GF-D8 (cell line): Measurements from ENCODE around the gene ARNT2.

Experiments used
- DNase-seq: peaks from one replicate; lab custom pipeline; 2025; lab: John Stamatoyannopoulos, UW

Gene ARNT2

DNA sequence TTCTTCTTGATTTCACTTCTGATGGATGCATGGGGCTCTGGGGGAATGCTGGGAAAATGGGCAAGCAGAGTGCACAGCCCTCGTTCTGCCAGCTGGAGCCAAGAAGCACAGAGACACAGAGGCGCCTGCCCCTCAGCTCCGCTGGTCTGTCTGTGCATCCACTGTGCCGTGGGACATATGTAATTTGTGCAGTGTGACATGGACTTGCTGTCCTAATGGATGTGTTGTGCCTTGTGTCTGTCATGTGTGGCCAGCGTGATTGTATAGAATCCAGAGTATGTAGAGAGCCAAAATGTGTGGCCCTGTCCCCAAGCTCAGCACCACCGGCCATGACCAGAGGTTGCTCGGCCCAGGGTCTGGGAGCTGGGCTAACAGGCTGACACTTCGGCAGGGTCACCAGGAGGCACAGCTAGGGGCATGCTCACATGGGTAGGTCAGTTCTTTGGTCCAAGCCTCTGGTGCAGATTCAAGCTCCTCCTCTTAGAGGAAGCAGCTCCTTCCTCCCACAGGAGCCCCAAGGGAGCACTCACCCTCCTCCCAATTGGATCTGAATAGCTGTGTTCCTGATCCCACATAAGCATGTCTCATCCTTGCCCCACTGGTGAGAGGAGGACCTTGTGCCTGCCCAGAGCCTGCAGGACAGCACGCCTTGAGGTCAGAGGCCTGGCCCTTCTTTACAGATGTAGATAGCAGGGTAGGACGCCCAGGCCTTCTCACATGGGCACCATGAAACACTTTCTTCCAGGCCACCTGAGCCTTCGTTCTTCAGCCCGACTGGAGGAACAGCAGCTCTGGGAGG, 190.1 kb downstream of the ARNT2 start:
- DNase-seq: no peak

DNA sequence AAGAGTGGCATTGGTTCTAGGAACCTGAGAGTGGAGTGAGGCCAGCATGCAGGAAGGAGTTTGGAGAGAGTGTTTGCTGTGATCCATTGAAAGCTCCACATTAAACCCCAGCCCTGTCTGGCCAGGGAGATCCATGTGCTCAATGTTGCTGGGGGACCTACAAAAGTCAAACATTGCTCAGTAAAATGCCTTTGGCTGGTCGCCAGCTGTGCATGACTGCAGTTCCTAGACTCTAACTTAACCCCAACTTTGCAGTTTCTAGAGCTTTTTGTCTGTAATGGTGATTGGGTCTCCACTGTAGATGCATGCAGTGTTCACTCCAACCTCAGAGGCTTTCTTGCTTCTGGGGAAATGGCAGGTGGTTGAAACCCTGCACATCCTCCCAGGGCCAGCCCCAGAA, 191.2 kb downstream of the ARNT2 start:
- no peak for DNase-seq

DNA sequence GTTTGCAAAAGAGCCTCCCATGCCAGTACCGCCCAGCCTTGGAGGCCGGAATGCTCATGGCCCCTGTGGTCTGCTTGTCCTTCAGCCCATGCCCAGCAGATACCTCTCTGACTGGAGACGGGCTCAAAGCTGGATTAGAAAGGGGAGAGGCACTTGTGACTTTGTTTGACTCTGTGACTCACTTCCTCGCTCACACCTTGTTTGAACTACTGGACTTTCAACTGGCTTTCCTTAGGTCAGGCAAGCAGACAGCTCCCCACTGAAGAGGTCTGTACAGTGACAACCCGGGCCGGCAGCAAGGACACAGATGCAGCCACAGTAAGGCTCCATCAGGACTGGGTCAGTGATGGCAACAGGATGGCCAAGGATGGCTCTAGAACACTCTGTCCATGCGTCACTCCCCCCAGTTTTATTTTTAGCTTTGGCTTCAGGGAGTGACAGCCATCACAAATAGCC, 192.4 kb downstream of the ARNT2 start:
- no peak for DNase-seq

DNA sequence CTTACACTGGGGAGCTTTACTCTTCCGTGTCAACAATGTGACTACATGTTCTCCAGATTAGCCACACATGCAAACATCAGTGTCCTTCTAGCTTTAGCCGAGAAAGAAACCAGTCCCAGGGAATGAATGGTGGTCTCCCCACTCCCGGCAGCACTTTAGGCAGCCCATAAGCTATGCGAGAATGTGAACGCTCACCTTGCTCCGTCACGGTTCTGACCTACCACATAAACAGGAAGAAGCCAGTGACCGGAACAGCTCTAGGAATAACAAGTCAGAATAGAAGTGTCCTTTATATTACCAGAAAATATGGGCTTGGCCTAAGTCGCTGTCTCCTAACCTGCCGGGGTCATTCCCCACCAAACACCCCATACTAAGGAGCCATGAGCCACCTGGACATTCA, 192.9 kb downstream of the ARNT2 start:
- no peak for DNase-seq

DNA sequence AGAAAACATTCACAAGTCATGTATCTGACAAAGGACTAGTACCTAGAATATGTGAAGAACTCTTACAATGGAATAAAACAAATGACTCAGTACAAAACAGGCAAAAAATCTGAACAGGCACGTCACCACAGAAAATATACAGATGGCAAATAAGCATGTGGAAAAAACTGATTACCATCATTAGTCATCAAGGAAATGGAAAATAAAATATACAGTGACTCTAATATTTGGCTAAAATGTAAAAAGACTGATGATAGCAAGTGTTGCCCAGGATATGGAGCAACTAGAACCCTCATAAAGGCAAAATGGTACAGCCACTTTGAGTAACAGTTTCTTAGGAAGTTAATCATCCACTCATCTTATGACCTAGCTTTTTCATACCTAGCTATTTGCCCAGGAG, 195.2 kb downstream of the ARNT2 start:
- DNase-seq: no peak

DNA sequence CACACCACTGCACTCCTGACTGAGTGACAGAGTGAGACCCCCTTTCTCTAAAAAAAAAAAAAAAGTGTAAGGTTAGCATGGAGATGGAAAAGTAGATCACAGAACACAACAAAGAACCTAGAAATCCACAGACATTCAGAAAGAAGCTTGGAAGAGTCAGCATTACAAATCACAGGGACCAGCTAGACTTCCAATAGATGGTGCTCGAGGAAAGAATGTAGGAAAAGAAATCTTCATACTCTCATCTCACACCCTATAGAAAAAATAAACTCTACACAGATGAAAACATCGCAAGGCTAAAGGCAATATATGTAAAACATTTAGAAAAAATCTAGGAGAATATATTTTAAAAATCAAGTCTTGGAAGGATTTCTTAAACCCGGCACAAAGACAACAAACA, 196.4 kb downstream of the ARNT2 start:
- no peak for DNase-seq

DNA sequence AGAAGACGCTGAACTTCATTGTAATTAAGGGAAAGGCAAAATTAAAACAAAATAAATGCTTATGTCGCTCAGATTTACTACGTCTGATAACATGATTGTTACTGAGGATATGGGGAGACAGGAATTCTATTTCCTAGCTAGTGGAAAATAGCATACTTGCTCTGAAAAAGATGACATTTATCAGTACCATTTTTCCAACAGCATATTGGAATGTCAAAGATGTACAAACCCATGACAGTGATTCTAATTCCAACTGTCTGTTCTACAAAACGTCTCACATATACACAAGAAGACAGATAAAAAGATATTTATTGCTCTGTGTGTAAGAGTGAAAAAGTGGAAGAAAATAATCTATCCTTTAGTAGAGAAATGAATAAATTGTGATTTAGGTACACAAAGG, 197.1 kb downstream of the ARNT2 start:
- DNase-seq: no peak

DNA sequence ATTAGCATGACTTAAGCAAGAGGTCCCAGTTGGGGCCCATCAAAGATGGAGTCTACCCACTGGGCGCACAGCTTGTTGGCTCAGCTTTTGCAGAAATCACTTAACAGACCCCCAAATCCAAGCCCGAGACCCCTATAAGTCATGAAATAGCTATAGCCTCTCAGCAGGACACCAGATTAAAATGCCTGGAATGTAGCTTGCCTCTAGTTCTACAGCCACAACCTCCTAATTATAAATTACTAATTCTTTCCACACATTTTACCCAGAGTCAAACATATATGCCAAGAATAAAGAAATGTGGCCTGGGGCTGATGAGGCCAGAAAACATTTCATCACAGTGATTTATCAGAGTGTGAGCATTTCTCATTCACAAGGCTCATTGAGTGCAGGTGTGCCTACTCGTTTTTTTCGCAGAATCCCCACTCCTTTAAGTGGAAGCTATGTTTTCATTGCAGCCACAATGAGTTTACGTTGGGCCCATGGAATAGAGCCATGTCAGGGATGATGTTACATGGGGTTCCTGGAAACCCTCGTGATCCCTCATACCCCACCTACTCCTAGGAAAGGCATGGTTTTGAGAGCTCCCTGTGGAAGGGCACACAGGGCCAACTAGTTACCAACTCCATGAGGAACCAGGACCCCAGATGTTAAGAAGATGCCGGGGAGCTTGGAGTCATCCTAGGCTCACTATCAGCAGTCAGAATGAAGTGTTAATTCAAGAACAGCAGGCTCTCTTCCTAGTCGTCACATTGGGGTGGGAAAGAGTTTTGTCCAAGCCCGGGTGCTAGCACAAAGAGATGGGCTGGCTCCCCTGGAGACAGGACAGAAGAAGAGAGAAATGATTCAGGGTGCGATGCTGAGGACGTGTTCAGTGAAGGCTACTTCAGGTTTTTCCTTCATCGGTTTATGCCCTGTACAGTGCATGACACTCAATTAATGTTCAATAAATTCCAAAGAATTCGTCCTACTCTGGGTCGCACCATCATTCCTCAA, 200.7 kb downstream of the ARNT2 start:
- DNase-seq: no peak

DNA sequence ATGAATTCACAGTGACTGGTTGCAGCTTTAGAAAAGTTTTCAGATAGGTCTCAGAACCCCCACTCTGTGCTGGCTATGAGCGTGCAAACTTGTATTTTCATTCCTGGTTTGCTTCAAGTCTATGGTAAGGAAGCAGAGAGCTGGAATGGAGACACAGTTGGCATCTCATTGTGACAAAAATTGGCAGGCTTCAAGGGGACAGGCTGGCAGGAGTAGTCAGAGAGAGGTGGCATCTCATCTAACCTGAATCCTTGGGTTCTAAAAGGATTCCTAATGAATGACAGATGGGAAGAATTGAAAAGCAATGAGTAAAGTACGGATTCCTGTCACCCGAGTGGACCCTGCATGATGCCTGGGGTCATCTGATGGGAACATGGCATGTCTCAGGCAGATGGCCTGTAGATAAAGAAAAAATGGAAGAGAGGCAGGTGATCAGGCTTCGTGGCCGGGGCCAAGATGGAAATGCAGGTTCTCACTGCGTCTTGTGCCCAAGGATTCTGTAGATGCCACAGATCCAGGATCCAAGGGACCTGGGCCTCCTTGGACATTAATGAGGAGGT, 201.5 kb downstream of the ARNT2 start:
- DNase-seq: no peak

DNA sequence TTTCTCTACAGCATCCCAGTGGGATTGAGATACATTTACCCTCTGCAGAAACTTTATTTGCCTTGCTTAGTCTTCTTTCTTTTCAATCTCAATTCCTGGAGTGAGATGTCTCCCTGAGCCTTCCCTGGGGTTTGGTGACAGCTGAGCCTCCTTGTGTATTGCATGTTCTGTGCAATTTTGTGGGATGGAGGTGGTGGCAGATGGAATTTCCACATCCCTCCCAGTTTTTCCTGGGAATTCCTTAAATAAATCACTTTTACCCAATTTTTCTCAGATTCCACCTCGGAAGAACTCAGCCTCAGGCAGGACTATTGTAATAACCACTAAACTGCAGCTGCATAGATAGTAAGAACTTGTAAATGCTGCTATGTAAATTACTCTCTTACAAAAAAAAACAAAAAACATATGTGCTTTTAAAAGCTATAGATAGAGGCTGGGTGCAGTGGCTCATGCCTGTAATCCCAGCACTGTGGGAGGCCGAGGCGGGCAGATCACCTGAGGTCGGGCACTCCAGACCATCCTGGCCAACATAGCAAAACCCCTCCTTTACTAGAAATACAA, 202.4 kb downstream of the ARNT2 start:
- no peak for DNase-seq

DNA sequence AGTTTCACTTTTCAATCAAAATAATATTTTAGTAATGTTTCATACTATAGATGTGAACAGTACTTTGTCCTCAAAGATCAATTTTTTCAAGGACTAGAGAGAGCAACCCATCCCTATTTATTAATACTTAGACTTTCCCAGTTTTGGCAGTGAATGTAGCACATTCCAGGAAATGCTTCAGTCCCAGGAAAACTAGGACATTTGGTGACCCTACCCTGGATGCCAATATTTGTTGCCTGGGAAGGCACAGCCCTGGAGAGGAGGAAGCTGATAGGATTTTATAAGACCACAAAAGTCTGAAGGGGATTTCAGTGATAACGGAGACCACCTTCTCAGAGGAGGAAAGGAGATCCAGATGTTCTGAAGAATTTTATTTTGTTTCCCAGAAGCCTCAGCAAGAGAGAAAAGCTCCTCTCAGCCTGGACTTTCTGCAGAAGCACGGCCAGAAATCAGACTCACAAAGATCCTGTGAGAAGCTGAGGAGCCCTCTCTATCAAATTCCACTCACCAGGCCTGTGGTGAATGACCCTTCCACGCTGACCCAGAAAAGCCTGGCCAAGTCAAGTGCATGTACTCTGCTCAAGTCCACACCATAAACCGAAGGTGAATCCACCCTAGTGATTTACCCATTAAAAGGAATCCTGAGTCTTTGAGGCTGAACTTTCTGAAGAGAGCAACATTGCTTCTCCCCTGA, 203.3 kb downstream of the ARNT2 start:
- DNase-seq: no peak

DNA sequence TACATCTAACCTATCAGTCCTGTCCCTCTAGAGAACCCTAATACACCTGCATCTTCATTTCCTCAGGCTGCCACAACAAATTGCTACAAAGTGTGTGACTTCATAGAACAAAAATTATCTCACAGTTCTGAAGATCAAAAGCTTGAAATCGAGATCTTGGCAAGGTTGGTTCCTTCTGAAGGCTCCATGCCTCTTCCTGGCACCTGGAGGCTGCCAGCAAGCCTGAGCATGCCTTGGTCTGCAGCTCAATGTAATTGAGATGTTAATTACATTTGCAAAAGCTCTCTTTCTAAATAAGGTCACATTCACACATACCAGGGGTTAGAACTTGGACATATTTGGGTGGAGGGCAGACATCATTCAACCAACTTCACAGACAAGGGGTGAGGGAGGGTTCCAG, 204.5 kb downstream of the ARNT2 start:
- DNase-seq: no peak

DNA sequence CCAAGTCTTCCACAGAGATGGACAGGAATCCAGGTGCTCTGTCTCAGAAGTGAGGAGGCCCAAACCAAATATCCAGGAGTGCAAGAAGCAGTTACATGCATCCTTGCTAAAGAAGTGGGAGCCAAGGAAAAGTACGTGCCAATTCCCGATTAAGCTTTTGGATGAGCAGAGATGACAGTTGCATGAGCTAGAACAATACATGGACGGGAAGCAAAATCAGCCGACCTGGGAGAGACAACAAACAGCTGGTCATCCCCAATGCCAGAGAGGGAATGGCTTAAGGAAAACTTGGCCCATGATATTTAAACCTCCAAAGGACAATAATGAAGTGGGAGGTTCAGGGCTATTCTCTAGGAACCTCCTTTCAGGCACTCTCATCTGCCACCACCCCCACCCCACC, 204.9 kb downstream of the ARNT2 start:
- DNase-seq: no peak

DNA sequence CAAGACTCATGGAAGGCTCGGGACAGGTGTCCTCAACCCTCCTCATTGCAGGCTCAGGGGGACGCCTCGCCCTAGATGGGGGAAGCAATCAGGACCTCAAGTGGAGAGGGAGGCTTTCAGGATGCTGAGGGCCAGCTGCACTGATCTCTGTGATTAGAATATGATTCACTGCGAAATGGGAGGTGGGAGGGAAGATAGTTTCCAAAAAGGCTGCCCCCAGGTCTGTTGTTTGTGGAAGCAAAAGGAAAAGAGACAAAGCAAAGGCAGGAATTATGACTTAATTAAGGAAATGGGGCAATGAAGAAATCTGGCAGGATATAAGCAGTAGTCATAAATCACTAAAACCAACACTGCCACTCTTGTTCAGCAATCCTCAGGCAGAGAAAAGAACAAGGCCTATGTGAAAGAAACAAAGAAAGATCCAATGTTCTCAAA, 205.3 kb downstream of the ARNT2 start:
- no peak for DNase-seq

DNA sequence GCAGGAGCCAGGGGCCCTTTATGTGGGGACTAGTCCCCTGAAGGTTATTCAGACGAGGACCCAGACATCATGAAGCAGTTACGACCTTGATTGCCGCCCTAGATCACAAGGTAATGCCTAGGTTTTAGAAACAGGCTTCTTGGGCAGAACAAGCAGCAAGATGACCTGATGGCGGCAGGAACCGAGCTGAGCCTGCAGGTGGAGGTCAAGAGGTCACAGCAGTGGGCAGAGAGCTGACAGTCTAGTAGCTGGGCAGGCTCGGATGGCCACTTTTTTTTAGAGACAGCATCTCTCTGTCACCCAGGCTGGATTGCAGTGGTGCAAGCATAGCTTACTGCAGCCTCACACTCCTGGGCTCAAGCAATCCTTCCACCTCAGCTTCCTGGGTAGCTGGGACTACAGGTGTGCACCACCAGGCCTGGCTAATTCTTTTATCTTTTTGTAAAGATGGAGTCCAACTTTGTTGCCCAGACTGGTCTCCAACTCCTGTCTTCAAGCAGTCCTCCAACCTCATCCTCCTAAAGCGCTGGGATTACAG, 207.4 kb downstream of the ARNT2 start:
- DNase-seq: no peak

DNA sequence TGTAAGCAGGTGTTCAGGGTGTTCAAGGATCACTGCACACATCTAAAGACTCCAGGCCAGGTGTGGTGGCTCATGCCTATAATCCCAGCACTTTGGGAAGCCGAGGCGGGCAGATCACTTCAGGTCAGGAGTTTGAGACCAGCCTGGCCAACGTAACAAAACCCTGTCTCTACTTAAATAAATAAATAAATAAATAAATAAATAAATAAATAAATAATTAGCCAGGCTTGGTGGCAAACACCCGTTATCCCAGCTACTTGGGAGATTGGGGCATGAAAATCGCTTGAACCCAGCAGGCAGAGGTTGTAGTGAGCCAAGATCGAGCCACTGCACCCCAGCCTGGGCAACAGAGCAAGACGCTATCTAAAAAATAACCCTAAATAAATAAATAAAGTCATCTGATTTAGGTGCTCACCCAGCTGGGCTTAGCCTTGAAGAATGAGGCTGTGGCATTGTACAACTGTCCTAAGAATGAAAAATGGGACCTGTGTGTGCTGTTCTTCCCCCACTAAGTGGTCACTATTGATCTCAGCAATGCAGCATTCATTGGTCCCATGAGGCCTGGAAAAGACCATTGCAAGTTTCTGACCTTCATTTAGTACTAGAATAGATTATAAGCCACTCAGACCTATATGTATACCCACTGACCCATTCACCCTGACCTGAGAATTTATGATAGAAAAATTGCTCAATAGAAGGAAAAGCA, 208.1 kb downstream of the ARNT2 start:
- DNase-seq: no peak

DNA sequence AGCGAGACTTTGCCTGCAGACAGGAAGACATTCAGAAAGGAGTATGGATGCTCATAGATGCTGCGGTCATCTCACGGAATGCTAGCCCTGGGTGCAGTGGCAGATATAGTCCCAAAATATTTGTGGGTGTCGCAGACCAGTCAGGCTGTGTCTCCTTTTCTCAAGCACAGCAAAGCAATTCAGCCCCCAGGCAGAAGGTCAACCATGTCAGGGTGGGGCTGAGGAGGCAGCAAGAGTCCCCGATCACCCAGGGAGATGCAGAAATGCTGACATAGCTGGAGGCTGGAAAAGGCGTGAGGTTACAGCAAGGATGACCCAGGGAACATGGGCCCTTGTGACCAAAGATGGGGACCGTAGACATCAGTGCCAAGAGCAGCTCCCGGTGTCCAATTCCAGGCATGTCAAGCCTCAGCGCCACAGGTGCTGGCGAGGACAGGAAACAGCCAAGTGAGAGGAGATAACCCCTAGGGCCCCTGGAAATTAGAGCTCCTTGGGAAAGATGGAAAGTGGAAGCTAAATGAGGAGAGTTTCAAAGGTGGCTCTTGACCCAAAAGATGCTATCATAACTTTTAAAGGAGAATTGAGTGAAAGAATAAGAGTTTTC, 209.7 kb downstream of the ARNT2 start:
- DNase-seq: no peak

DNA sequence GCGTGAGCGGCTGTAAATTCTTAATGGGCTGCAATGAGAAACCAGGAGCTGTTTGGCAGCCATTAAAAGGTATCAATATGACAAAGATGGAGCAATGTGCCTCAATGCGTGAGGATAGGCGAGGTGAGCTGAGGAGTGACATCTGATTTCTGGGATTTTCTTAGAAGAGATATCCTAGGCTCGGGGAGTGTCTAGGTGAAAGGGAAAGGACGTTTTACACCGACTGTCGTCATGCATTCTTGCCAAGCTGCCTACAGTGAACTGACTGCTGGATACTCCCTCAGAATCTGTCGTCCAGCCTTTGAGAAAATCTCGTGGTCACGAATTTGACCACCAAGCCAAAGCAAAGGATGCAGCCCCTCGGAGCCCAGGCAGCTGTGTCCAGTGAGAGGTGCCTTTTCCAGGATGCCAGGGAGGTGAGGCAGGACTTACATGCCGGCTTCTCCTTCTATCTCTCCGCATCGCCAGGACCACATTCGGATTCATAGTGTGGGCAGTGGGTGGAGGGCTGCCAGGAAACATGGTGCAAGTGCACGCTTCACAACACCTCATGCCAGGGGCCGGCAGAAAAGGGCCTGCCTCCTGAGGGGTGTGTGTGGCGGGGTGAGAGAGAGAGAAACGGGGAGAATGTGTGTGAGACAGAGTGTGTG, 210.7 kb downstream of the ARNT2 start:
- DNase-seq: no peak

DNA sequence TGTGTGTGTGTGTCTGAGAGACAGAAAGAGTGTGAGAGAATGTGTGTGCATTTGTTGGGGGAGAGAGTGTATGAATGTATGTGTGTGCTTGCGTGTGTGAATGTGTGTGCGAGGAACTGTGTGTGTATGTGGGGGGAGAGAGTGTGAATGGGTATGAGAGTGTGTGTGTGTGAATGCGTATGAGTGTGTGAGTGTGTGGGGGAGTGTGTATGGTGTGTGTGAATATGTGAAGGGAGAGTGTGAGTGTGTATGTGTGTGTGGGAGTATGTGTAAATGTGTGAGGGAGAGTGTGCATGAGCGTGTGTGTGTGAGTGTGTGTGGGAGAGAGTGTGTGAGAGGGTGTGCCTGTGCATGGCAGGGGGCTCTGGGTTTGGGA, 211.2 kb downstream of the ARNT2 start:
- no peak for DNase-seq
